HG02970 (cell line): ENCODE data around the gene FAM187B.

Source experiments
- ATAC-seq: cut with Tn5 transposase; IDR thresholded peaks from one replicate; pipeline ENCODE4 v1.9.1; 2021; ENCODE audit warnings: mild to moderate bottlenecking, moderate library complexity, moderate number of reproducible peaks; ENCODE audit not compliant: unreplicated experiment, low FRiP score

Gene FAM187B

GRCh38 chr19:35194012-35194984, 34.2 kb downstream of the FAM187B start:
- no peak for ATAC-seq

- no peak for ATAC-seq
Measured at GRCh38 chr19:35184884-35185283, 43.7 kb downstream of the FAM187B start.

DNA sequence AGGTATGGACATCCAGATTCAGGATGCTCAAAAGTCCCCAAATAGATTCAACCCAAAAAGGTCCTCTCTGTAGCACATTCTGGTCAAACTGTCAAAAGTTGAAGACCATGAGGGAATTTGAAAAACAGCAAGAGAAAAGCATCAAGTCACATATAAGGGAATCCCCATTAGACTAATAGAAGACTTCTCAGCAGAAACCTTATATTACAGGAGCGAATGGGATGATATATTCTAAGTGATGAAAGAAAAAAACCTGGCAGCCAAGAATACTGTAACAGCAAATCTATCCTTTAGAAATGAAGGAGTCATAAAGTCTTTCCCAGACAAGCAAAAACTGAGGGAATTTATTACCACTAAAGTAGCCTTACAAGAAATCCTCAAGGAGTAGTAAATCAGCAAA, 44.3 kb downstream of the FAM187B start:
- ATAC-seq: no peak

DNA sequence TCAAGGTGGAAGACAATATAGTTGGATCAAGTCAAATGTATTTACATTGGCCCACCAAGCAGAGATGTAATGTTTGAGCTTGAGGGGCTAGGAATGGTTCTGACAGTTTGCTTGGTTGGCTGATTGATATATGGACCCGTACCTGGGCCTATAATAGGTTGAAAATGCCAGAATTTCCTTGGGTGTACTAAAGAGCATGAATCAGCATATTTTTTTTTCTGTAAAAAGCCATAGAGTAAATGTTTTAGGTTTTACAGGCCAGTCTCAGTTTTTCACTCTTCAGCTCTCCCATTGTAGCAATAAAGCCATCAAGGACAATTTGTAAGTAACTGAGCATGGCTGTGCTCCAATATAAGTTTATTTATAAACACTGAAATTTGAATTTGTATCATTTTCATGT, 47.2 kb downstream of the FAM187B start:
- ATAC-seq: no peak

GRCh38 chr19:35179830-35180229, 48.7 kb downstream of the FAM187B start:
- ATAC-seq: no peak

DNA sequence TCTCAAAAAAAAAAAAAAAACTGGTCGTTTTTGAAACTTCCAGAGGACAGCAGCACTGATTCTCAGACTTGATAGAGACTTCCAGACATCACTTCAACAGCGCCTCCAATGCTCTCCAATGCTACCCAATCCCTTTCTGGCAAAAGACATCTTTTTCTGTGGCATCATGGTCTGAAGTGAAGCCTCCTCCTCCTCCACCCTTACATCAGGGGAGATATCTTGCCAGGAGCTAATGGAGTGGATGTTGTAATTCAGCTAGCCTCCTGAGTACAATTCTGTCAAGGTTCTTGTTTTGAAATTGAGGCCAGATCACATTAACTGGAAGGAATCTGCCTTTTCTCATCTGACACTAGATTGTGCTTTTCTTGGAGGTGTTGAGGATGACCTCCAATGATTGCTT, 49.8 kb downstream of the FAM187B start:
- no peak for ATAC-seq

DNA sequence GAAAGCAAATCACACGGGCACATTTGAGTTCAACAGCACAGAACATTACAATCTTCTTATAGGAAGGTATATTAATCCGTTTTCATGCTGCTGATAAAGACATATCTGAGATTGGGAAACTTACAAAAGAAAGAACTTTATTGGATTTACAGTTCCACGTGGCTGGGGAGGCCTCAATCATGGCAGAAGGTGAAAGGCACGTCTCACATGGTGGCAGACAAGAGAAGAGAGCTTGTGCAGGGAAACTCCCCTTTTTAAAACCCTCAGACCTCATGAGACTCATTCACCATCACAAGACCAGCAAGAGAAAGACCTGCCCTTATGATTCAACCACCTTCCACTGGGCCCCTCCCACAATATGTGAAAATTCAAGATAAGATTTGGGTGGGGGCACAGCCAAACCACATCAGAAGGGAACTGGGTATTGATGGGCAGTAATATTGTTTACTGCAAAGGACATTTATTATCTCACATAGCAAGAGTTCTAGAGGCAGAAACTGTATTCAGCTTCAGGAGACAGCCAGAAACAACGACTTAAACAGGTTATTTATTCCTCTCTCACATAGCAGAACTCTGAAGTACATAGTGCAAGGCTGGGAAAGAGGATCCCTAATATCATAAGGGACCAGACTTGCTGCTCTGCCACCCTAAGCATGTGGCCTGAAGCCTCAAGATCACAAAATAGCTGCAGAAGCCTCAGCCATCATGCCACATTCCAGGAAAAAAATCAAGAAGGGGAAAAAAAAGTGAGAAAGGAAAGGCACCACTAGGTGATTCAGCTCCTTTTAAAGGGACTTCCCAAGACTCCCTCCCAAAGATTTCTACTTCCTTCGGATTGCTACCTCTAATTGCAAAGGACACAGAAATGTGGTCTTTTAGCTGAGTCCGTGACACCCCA, 50.9 kb downstream of the FAM187B start:
- no peak for ATAC-seq

DNA sequence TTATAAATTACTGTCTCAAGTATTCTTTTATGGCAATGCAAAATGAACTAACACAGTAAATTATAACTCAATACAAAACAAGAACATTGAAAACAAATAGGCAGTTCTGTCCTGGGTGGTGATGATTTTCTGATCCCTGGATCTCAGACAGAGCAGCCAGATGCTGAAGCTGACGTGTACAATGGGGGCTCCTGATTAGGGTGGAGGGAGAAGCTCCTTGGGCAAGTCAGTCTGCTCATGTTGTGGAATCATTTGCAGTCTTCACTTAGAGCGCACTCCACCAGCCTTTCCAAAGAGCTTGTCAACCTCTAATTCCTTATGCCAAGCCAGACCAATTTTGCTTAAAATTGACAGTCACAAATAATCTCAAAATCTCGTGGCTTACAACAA, 52.4 kb downstream of the FAM187B start:
- ATAC-seq: no peak
